DMS79 (cell line): ENCODE results near the gene BCAR3.
"Not testable (repeated sequence)": the region's sequence is repeated elsewhere in the genome, so short reads cannot be mapped to it uniquely, and the experiment has no call there.

Source experiments
- DNase-seq: peaks from one replicate; lab custom pipeline; 2025; lab: John Stamatoyannopoulos, UW

The BCAR3 gene

GRCh38 chr1:93595266-93595665, 86.4 kb downstream of the BCAR3 start:
- DNase-seq = no peak

GRCh38 chr1:93594603-93594880, 87.1 kb downstream of the BCAR3 start:
- no peak for DNase-seq

GRCh38 chr1:93593854-93594602, 87.6 kb downstream of the BCAR3 start:
- DNase-seq = no peak

- DNase-seq = no peak
These were observed 89.1 kb downstream of the BCAR3 start for GRCh38 chr1:93592551-93592949.

GRCh38 chr1:93591676-93592550, 89.7 kb downstream of the BCAR3 start:
- peak; percentile 97 for DNase-seq

- DNase-seq = not testable (repeated sequence)
These were observed 90.4 kb downstream of the BCAR3 start for GRCh38 chr1:93591291-93591675.

- DNase-seq = no peak
These were observed 92.7 kb downstream of the BCAR3 start for GRCh38 chr1:93588955-93589354.

- DNase-seq = no peak
These were observed 93.4 kb downstream of the BCAR3 start for GRCh38 chr1:93588206-93588605.

GRCh38 chr1:93587354-93587753, 94.3 kb downstream of the BCAR3 start:
- no peak for DNase-seq

GRCh38 chr1:93585059-93585966, 96.3 kb downstream of the BCAR3 start:
- no peak for DNase-seq

GRCh38 chr1:93584261-93585003, 97.2 kb downstream of the BCAR3 start:
- no peak for DNase-seq

GRCh38 chr1:93581917-93582850, 99.5 kb downstream of the BCAR3 start:
- no peak for DNase-seq

GRCh38 chr1:93579891-93580290, 101.7 kb downstream of the BCAR3 start:
- no peak for DNase-seq

GRCh38 chr1:93578911-93579825, 102.5 kb downstream of the BCAR3 start:
- no peak for DNase-seq

GRCh38 chr1:93578433-93578830, 103.2 kb downstream of the BCAR3 start:
- no peak for DNase-seq

- DNase-seq = no peak
These were observed 103.9 kb downstream of the BCAR3 start for GRCh38 chr1:93577536-93578432.

- DNase-seq = no peak
These were observed 104.9 kb downstream of the BCAR3 start for GRCh38 chr1:93576746-93577145.

- DNase-seq = peak; percentile 67
These were observed 105.3 kb downstream of the BCAR3 start for GRCh38 chr1:93576346-93576745.
